GM18511 (cell line): ENCODE results near the gene WNT3A.

Experiments used
- ATAC-seq: cut with Tn5 transposase; IDR thresholded peaks from one replicate; pipeline ENCODE4 v1.9.1; 2021; ENCODE audit warnings: mild to moderate bottlenecking, moderate library complexity; ENCODE audit not compliant: unreplicated experiment

The WNT3A gene

DNA sequence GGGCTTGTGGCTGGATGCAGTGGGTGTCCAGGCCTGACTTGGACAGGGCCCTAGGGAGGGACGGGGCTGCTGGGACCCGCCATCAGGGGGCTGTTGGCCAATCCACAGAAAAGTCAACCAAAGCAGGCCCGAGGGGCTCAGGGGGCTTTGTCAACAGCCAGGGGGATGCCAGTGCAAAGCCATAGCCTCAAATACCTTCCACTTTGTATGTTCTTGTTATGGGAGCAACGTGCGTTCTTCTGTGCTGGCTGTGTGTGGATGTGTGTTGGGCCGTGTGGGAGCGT is 40.3 kb downstream of the WNT3A start:
- no peak for ATAC-seq

DNA sequence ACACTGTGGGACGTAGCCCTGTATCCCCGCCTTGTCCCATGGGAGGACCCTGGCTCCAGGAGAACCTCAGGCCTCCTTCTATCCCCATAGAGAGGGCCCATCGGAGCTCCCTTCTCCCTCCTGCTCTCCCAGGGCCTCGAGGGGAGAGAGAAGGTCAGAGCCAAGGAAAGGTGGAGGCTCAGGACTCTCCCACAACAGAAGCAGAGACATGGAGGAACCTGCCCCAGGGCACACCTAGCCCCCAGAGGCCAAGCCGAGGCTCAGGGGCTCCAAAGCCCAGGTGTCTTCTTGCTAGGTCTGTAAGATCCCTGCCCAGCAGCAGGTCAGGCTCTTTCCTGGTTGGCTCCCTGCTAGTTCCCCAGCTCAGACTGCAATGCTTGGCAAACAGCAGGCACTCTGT is 41.3 kb downstream of the WNT3A start:
- no peak for ATAC-seq

DNA sequence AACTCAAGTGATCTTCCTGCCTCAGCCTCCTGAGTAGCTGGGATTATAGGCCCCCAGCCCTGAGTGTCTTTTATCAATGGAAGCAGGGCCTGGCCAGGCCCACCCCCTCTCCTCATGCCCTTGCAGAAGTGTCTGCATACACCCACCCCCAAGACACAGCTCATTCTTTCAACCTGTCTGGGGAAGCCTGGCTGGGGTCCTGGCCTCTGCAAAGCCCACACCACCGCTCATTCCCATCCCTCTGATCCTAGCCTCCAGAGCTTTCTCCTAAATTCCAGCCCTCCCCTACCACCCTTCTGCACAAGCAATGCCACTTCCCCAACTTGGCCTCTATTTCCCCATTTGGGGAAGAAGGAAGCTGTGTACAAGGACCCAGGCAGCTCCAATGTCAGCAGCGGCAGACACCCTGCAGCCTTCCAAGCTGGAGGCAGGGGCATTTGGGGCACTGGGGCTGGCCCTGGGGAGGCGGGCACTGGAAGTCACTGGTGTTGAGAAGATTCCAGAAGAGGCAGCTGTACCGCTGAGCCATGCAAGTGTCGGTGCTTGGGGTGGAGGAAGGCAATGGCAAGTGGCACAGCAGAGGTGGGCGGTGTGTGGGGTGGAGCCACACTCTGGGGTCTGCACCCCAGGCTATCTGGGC is 42.0 kb downstream of the WNT3A start:
- ATAC-seq, result no peak

DNA sequence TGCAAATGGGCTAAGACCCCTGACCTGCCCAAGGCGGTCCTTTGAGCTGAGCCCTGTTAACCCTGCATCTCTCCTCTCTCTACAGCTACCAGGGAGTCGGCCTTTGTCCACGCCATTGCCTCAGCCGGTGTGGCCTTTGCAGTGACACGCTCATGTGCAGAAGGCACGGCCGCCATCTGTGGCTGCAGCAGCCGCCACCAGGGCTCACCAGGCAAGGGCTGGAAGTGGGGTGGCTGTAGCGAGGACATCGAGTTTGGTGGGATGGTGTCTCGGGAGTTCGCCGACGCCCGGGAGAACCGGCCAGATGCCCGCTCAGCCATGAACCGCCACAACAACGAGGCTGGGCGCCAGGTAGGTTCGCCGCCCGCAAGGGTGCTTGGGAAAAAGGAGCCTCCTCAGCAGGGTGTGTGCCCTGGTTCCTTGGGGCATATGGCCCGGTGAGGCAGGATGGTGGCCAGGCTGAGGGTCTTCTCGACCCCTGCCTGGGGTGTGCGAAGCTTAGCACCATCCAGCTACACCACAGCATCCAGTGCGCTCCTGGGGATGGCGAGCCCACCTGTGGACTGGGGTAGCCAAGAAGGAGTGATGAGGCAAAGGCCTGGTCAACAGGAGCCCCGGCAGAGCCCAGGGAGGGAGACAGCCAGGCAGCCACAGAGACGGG is 43.9 kb downstream of the WNT3A start:
- no peak for ATAC-seq

DNA sequence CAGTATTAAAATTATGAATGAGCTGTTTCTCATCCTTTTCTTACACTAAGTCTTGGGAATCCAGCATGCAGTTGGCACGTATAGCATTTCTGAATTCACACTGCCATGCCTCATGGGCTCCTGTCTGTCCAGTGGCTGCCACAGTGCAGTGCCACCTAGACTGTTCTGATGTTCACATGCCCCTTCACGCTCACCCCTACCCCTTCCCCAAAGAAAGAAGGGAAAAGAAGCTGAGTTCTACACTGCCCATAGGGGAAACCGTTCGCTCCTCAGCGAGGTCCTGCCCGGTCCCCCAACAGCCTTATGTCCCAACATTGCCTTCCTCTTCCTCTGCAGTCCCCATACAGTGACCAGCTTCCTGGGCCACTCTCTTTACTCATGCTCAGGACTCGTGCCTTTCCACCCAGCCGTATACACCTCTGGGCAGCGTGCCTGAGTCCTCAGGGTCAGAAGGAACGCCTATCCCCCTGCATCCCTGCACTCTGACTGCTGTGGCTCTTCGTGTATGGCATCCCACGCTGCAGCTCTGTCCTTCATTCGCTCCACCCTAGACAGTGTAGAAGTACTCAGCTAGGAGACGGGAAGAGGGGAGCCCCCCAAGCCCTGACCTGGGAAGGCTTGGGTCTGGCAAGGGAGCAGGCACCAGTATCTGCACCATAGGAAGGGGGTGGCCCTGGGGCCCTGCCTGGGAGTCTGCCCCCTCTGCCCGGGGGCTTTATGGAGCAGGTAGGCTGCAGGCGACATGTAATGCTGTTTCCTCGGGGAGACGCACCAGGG is 51.6 kb downstream of the WNT3A start:
- no peak for ATAC-seq

DNA sequence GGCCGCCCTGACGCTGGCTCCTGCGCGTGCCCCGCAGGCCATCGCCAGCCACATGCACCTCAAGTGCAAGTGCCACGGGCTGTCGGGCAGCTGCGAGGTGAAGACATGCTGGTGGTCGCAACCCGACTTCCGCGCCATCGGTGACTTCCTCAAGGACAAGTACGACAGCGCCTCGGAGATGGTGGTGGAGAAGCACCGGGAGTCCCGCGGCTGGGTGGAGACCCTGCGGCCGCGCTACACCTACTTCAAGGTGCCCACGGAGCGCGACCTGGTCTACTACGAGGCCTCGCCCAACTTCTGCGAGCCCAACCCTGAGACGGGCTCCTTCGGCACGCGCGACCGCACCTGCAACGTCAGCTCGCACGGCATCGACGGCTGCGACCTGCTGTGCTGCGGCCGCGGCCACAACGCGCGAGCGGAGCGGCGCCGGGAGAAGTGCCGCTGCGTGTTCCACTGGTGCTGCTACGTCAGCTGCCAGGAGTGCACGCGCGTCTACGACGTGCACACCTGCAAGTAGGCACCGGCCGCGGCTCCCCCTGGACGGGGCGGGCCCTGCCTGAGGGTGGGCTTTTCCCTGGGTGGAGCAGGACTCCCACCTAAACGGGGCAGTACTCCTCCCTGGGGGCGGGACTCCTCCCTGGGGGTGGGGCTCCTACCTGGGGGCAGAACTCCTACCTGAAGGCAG is 52.3 kb downstream of the WNT3A start:
- ATAC-seq, result no peak

DNA sequence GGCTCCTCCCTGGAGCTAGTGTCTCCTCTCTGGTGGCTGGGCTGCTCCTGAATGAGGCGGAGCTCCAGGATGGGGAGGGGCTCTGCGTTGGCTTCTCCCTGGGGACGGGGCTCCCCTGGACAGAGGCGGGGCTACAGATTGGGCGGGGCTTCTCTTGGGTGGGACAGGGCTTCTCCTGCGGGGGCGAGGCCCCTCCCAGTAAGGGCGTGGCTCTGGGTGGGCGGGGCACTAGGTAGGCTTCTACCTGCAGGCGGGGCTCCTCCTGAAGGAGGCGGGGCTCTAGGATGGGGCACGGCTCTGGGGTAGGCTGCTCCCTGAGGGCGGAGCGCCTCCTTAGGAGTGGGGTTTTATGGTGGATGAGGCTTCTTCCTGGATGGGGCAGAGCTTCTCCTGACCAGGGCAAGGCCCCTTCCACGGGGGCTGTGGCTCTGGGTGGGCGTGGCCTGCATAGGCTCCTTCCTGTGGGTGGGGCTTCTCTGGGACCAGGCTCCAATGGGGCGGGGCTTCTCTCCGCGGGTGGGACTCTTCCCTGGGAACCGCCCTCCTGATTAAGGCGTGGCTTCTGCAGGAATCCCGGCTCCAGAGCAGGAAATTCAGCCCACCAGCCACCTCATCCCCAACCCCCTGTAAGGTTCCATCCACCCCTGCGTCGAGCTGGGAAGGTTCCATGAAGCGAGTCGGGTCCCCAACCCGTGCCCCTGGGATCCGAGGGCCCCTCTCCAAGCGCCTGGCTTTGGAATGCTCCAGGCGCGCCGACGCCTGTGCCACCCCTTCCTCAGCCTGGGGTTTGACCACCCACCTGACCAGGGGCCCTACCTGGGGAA is 53.0 kb downstream of the WNT3A start:
- ATAC-seq, result no peak

DNA sequence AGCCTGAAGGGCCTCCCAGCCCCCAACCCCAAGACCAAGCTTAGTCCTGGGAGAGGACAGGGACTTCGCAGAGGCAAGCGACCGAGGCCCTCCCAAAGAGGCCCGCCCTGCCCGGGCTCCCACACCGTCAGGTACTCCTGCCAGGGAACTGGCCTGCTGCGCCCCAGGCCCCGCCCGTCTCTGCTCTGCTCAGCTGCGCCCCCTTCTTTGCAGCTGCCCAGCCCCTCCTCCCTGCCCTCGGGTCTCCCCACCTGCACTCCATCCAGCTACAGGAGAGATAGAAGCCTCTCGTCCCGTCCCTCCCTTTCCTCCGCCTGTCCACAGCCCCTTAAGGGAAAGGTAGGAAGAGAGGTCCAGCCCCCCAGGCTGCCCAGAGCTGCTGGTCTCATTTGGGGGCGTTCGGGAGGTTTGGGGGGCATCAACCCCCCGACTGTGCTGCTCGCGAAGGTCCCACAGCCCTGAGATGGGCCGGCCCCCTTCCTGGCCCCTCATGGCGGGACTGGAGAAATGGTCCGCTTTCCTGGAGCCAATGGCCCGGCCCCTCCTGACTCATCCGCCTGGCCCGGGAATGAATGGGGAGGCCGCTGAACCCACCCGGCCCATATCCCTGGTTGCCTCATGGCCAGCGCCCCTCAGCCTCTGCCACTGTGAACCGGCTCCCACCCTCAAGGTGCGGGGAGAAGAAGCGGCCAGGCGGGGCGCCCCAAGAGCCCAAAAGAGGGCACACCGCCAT is 53.8 kb downstream of the WNT3A start:
- ATAC-seq, result no peak

DNA sequence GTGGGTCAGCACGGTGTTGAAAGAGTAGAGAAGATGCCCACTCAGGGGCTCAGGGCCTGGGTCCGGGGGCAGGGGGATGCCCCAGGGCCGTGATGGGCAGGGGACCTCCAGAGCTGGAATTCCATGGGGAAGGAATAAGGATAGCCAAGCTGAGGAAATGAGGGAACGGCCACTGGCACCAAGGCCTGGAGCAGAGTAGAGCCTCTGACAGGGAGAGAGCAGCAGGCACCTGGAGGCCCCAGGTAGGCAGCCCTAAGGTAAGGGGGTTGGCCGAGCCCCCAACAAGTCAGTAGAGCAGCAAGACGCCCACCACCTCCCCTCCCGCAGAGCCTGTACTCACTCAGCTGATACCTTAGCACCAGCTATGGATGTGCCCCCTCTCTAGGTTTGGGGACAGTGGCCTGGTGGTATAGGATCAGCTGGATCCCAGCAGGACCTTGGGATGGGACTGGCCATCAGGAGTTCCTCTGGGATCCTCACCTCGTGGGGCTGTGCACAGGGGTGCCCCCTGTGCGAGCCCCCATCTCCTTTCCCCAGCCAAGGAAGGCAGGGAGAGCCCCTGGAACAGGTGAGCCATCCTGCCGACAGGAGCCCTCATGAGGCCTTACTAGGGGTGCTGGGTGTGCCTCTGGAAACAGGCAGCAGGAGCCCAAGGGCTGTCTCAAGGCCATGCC is 54.8 kb downstream of the WNT3A start:
- ATAC-seq, result no peak

DNA sequence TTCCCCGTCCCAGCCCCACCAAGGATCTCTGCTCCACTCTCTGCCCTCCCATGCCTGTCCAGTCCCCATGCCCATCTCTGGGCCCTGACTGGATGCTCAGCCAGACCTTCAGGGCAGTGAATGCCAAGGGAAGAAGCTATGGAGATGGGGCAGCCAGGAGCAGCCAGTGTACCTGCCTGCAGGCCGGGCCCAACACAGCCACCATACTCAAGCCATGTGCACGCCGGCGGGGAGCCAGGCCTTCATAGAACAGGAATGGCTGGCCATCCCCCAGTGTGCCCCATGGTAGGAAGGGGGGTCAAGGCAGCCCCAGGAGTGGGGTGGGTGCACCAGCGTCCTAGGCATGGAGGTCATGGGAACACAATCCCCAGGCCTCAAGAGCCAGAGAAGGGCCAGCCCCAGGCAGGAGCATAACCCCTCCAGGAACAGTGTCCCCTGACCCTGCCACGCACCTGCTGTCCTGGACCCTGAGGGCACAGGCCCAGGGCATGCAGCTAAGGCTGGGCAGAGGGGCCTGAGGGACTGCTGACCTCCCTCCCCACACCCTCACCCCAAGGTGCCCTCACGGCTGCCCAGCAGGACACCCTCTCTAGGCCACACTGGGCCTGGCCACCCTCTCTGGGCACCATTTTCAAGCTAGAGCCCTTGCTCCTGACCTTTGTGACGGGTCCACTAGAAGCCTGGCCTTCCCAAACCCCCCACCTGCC is 55.4 kb downstream of the WNT3A start:
- ATAC-seq, result no peak

DNA sequence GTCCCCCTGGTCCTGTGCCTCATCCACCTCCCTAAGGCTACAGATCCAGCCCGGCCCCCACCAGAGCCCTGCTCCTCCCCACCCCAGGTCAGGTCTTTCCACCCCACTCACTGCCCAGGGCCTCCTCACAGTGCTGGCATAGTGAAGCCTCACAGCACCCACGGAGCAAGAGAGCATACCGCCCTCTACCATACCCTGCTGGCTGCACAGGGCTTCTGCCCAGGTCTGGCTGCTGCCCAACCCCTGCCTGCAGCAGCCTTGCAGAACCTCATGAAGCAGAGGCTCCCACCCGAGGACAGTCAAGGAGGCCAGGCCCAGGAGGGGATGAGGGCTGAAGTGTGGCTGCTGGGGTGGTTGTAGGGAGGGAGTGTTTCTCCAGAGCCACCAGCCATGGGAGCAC is 56.0 kb downstream of the WNT3A start:
- ATAC-seq, result no peak

DNA sequence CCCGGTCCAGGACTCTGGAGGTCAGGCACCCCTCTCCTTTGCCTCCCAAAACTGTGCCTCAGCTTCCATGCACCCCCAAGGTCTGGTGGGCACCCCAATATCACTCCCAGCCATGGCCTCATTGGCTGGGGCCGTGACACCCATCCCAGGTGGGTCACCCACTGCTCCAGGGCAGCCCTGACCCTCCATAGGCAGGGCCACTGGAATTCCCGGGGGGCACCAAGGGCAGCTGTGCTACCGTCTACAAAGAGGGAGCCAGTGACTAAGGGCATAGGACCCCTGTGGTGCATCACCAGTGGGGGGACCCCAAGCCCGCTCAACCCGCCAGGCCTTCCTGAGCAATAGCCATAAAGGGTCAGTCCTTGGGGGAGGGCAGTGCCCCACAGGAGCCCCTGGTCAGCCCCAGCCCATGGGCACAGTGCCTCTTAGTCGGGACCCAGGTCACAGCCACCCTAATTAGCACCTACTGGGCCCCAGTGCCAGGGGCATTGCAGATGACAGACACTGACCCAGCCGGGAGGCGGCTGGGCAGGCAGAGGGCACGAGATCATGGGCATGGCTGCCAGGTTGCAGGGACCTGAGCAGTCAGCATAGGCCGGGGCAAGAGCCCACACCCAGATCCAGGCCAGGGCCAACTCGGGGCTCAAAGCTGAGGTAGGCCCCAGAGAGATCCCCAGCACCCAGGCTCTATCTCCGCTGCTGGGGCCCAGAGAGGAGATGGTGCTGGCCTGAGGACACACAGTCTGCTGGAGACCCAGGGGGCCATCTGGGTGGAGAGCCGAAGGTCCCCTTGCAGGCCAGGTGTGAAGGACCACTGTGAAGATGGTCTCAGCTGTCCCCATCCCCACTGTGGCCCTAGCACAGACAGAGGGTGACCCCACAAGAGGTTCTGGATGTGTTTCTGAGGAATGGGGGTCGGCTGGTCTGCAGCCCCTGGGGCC is 56.7 kb downstream of the WNT3A start:
- no peak for ATAC-seq

DNA sequence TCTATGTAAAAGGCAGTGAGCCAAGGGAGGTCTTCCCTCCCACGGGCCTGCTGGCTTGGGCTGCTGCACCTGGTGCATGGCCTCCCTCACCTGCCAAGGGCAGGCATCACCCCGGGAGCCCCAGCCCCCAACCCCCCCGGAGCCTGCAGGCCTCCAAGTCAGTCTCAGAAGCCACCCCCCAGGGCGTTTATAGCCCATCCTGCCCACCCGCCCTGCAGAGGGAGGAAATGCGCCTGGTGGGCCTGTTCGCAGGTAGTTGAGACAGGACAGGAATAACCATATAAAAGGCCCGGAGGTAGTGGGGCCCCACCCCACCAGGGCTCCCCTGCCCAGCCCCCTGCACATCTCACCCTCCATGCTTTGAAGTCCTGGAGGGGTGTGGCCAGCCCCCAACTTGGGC is 57.5 kb downstream of the WNT3A start:
- no peak for ATAC-seq

DNA sequence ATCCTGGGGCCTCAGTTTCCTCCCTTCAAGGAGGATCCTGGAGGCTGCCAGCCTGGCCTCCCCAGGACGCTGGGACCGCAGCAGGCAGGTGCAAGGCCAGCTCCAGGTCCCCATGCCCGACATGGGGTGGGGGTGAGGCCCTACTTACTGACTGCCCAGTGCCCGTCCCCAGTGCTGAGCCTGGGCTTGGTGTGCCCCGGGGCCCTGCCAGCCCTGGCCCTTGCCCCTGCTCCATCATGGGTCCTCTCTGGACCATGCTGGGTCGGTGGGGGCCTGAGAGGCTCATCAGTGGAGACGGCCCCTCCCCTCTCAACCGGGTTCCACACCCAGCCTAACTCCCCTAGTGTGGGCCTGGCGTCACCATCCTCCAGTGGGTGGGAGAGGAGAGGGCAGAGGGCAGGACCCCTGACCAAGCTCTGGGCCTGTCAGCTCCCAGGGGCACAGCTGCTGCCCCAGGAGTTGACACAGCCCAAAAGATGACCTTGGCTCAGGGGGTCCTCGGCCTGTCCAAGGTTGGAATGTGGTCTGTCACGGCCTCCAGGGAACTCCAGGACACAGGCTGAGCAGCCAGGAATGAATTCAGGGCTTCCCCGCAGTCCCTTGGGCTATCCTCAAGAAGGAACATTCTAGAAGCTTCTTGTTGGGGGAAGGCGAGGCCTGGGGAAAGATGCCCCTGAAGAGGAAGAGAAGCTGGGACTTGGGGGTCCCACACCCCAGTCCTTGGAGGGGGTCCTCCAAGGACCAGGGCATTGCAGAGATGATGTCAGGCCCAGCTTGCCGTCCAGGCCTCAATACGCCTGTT is 58.1 kb downstream of the WNT3A start:
- ATAC-seq, result no peak

DNA sequence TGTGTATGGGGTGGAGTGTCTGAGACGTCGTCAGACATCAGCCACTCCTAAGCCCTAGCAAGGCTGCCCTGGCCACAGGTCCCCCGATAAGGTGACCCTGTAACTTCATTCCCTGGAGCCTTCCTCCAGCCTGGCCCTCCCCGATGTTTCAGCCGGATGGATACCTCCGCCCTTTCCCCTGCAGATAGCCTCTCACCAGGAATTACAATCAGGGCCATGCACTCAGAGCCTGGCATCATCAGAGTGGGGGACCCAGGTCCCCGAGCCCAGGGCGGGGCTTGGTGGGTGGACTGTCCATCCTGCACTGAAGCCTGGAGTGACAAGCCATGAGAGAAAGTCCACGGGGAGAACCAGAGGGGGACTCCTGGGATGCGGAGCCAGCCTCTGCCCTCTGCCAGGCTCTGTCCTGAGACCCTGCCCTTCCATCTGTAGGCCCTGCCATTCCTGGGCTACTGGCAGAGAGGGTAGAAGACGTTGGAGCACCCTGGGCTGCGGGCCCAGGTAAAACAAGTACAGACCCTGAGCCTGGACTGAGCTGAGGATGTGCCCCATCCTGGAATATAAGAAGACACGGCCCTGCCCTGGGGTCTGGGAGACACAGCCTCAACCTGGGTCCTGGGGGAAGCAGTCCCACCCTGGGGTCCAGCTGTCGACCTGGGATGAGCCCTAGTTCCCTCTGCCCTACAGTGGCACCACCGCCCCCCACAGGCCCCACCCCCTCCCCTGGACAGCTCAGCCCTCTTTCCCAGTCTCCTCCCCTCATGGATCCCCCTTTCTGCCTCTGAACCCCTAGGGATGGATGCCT is 58.9 kb downstream of the WNT3A start:
- no peak for ATAC-seq

DNA sequence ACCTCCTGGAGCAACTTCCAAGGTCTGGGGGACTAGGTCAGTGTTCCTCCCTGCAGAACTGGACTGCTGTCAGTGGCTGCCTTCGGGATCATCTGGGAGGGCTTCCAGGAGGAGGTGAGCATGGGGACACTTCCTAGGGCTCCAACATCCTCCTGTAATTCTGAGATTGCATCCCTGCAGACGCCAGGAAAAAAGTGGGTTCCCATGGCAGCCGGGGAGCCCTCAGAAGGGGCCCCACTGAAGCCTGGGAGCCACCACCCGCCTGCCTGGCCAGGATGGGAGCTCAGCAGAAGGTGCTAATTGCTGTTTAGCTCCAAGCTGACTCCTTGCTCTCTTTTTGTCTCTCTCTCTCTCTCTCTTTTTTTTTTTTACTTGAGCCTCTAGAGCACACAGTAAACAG is 59.6 kb downstream of the WNT3A start:
- no peak for ATAC-seq
